ENCODE results near the gene YJU2. TPM values are rescaled to one million over a fixed set of nuclear protein-coding genes. Genes with fewer than 3 reads are reported as not detected.

The YJU2 gene
- total RNA-seq: 18.5 and 20.2 TPM in 2 replicates

GRCh38 chr19:4246767-4247593 lies at the start of gene YJU2:
YJU2 (plus strand) TSS chr19:4247080; CDS start chr19:4247147, 67 bp downstream.

GRCh38 chr19:4229179-4229931 lies 17.5 kb upstream of the YJU2 start, which contains the start of gene EBI3:
EBI3 (plus strand) TSS chr19:4229523; CDS start chr19:4229551, 28 bp downstream.

DNA sequence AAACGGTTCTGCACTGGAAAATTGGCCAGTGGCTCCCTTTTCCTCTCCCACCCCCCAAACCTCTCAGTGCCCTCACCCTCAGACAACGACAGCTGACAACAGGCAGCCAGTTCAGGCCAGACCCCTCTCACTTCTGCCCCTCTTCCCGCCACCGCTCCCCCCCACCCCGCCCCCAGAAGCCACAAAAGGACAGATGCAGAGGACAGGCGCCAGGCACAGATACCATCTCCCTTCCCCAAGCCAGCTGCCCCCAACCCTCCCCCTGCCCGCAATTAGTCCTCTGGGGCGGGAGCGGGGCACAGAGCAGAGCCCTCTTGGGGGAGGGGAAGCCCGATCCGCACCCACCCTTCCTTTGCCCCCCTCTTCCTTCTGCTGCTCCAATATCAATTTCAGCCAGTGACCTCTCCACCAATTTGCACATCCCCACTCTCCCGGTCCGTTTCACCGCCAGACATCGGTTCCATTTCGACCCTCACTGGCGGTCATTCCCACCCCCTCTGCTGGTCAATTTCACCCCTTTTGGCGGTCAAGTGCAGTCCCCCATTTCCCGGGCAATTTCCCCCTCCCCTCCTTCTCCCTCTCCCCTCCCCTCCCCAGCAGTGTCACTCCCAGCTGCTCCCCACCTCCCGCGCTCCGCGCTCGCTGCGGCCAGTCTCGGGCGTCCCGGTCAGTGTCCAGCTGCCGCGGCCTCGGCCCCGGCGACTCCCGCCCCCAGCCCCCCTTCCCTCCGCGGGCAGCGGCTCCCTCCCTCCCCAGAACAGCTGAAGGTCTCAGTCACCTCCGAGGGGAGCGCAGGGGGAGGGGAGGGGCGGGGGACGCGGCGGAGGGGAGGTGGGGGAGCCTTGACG lies 31.8 kb downstream of the YJU2 start, which contains the start of gene SHD:
Gene SHD, plus strand, starts transcription at position 848 of the 848 bp plus-strand sequence. CDS start 798 bp downstream, outside the sequence.

GRCh38 chr19:4302243-4302640 lies 55.4 kb downstream of the YJU2 start, which contains the start of gene TMIGD2:
TMIGD2 (minus strand) TSS chr19:4302389; CDS start chr19:4302385, 4 bp downstream.

GRCh38 chr19:4304538-4305256 lies 57.8 kb downstream of the YJU2 start, which contains the start of gene FSD1:
FSD1 (plus strand) TSS chr19:4304598; CDS start chr19:4304747, 149 bp downstream.

Other genes with a start within 250 kb of the YJU2 start
- 12.8 and 18.3 TPM in 2 replicates for gene PIAS4, start 239.3 kb upstream of the YJU2 start, total RNA-seq
- 34.5 and 35.9 TPM in 2 replicates for gene ZBTB7A, start 180.2 kb upstream of the YJU2 start, total RNA-seq
- gene MAP2K2, start 123.0 kb upstream of the YJU2 start, total RNA-seq: 155 and 173 TPM in 2 replicates
- not detected in 2 replicates for gene CREB3L3, start 93.4 kb upstream of the YJU2 start, total RNA-seq
- 9.0 and 28.0 TPM in 2 replicates for gene SIRT6, start 64.5 kb upstream of the YJU2 start, total RNA-seq
- gene ANKRD24, start 64.4 kb upstream of the YJU2 start, total RNA-seq: 0.72 TPM in 1 of 2 replicates, not detected in the other
- gene EBI3, start 17.6 kb upstream of the YJU2 start, total RNA-seq: 0.96 TPM in 1 of 2 replicates, not detected in the other
- not detected in 2 replicates for gene SHD, start 32.2 kb downstream of the YJU2 start, total RNA-seq
- not detected in 2 replicates for gene TMIGD2, start 55.3 kb downstream of the YJU2 start, total RNA-seq
- 1.9 TPM in 1 of 2 replicates, not detected in the other for gene FSD1, start 57.5 kb downstream of the YJU2 start, total RNA-seq
- gene STAP2, start 91.7 kb downstream of the YJU2 start, total RNA-seq: 76.3 and 95.2 TPM in 2 replicates
- gene MPND, start 96.5 kb downstream of the YJU2 start, total RNA-seq: 2.8 and 4.3 TPM in 2 replicates
- gene SH3GL1, start 153.5 kb downstream of the YJU2 start, total RNA-seq: 34.3 and 43.9 TPM in 2 replicates
- 3.9 and 4.5 TPM in 2 replicates for gene CHAF1A, start 155.6 kb downstream of the YJU2 start, total RNA-seq
- 95.7 and 106 TPM in 2 replicates for gene UBXN6, start 210.7 kb downstream of the YJU2 start, total RNA-seq
- 25.8 and 34.9 TPM in 2 replicates for gene HDGFL2, start 225.2 kb downstream of the YJU2 start, total RNA-seq